Measurements from ENCODE around the gene ENC1.

Gene ENC1

GRCh38 chr5:74631081-74631953, 9.2 kb downstream of the ENC1 start:
- no peak for DNase-seq (ENCODE audit: low read depth, low spot score)

GRCh38 chr5:74630453-74631066, 10.0 kb downstream of the ENC1 start:
- DNase-seq (ENCODE audit: low read depth, low spot score) = no peak

DNA sequence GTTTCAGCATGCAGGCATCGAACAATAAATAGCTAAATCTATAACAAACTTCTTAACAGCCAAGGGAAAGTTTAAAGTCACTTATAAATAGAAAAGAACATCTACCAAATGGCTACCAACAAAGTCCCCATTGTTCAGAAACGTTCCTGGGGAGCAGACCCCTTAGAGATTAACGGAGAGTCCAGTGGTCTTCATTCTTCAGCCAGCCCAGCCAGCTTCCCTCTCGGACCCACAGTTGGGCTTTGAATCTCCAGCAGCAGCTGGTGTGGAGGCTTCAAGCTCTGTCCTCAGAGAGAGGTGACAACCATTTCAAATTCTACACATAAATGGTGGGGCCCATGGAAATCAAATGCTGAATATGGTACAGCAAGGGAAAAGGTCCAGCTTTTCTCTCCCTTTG, 11.2 kb downstream of the ENC1 start:
- DNase-seq (ENCODE audit: low read depth, low spot score) = no peak

DNA sequence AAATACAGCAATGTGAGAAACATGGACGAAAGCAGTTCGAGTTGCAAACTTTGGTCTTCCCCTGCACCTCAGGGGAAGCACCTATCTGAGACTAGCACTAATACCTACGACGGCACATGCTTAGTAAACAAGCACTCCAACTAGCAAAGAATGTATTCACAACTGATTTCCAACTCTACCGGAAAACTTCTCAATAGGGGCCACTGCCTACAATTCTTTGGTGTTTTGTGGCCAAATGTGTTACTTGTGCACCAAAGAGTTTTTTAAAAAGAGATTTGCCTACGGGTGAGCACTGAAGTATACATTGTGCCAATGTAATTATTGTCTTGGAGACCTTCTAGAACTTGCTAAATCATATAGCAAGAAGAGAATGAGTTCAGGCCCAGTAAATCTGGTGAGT, 12.2 kb downstream of the ENC1 start:
- no peak for DNase-seq (ENCODE audit: low read depth, low spot score)

DNA sequence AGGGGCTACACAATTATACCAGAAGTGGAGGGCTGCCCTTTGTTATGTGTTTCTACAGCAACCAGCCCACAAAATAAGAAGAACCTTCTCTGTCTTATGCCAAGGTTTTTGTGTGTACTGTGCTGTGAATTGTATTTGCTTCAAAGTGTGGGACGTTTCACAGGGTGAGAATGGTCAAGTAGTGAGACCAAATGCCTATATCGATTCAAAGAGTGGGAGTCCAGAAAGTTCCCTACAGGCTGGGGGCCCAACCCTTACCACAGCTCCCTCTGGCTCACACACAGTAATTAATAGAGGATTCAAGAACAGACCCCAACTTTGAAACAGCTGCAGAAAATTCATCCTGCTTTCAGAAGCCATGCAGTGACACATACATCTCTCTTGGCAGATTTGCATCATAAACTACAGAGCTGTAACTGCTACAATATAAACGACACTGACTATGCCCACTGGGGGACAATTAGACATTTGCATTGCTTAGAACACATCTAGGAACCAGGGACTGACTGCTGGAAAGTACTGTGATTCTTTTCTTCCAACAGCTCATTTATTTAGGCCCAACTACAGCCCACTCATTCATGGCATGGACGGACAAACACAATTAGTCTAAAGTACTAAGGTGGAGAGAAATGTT, 12.8 kb downstream of the ENC1 start:
- no peak for DNase-seq (ENCODE audit: low read depth, low spot score)

DNA sequence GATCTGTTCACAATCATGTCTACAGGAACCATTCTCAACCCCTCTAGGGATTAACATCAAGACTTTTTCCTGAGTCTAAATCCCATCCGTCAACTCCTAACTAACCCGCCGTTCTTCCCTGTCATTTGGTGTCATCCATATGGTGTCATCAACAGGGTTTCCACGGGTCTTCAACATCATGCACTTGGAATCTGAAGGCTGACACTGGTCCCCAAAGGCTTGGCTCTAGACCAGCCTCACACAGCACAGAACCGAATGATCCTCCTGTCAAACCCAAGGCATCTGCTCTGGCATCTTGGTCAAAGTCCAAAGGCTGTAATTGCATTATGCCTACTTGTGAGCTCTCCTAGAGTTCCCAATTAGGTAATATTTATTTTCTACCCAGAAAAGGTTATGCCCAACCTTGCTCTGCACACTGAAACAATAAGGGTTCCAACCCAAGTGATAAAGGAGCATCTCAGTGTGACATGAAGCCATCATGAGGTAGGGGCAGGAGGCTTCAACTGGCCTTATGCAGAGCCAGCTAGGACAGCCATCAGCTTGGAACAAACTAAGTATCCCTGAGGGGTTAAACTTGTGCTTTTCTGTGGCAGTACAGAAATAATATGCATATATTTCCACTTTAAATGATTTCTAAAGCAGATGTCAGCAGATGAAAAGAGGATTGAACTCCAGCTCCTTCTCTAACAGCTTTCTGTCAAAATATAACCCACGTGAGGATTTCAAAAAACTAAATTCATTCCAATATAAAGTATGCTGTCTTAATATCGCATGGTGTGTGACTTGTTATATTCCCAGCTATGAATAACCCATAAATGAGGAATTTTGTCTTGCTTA, 13.9 kb downstream of the ENC1 start:
- DNase-seq (ENCODE audit: low read depth, low spot score) = no peak

GRCh38 chr5:74625742-74626241, 14.7 kb downstream of the ENC1 start:
- no peak for DNase-seq (ENCODE audit: low read depth, low spot score)

DNA sequence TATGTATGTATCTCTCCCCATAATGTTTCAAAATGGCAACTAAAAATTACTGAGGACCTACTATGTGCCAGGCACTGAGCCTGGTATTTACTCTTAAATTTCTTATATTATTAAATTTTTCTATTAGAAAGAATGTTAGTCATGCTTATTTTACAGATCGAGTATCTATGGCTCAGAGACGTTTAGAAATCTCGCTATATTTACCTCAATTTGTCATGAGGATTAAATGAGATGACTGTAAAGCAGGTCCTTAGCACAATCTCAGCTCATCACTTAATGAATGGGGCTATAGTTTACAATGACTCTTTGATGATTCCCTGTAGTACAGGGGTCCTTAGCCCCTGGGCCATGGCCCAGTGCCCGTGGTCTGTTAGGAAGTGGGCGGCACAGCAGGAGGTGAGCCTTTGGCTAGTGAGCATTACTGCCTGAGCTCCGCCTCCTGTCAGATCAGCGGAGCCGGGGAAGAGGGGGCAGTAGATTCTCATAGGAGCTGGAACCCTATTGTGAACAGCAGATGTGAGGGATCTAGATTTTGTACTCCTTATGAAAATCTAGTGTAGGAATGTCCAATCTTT, 15.5 kb downstream of the ENC1 start:
- DNase-seq (ENCODE audit: low read depth, low spot score) = no peak

GRCh38 chr5:74624501-74624900, 16.0 kb downstream of the ENC1 start:
- no peak for DNase-seq (ENCODE audit: low read depth, low spot score)

DNA sequence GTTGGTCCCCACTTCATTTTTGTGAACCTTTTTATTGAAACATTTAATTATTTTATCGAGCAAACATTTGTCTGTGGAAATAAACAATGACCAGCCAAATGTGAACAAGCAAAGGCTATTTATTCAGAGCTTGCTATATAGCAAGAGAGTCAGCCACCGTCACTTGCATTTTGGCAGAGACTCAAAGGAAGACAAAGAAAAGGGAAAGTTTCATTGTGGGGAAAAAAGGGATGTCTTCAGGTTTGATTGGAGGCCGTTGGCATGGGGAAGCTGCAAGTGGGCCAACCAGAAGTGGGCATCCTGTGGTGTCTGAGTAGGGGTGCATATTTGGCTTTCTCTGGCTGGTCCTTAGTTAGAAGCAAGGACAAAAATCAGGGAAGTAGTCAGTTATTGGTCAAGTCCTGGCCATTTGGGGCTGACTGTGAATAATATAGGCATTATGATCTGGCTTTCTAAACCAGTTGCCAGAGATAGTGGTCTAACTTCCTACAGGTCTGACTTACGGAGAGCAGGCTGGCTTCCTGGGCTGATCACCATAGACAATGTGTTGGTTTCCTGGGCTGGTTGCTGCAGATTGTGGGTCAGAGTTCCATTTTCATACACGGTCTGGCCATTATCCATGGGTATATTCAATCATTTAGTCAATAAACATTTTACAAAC, 16.6 kb downstream of the ENC1 start:
- DNase-seq (ENCODE audit: low read depth, low spot score) = no peak

DNA sequence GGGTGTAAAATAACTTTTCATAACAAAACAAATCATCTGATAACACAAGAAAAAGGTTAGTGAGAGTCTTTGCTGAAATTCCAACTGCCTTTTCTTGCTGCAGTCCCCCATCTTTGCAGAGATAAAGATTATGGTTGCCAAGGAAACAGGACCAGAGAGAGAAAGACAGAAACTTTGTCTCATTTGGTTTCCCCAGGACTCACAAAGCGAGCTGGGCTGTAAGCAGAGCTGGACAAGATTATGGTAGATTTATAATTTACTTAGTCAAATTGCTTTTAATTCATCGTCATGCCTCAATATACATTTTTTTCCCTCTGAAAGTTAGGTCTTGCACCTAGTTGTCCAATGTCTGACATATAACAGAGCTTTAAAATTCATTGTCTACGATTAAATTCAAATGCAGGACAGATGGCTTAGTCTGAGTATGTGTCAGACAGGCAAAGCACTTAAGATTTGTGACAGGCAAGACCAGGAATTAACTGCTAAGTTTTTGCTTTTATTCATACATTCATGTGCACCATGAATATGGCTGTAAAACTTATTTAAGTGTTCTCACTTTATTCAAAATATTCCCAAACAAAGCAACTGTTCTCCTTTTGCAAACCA, 17.4 kb downstream of the ENC1 start:
- no peak for DNase-seq (ENCODE audit: low read depth, low spot score)

DNA sequence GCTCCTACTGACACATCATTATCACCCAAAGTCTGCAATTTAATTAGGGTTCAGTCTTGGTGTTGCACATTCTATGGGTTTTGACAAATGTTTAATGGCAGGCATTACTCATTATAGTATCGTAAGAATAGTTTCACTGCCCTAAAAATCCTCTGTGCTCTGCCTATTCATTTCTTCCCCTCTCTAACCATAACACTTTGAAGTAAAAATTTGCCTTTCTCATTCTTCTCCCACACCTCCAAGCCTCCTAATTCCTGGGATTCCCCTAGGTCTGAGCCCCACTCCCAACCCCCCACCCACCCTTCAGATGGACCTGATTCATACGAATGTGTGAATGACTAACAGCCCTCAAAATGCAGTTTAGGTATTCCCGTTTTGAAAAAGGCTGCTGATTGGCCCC, 18.4 kb downstream of the ENC1 start:
- DNase-seq (ENCODE audit: low read depth, low spot score) = no peak

- DNase-seq (ENCODE audit: low read depth, low spot score) = no peak
Observed at GRCh38 chr5:74621492-74621891, 19.0 kb downstream of the ENC1 start.

GRCh38 chr5:74619308-74619707, 21.2 kb downstream of the ENC1 start:
- no peak for DNase-seq (ENCODE audit: low read depth, low spot score)

- no peak for DNase-seq (ENCODE audit: low read depth, low spot score)
Observed at GRCh38 chr5:74618106-74618505, 22.4 kb downstream of the ENC1 start.

DNA sequence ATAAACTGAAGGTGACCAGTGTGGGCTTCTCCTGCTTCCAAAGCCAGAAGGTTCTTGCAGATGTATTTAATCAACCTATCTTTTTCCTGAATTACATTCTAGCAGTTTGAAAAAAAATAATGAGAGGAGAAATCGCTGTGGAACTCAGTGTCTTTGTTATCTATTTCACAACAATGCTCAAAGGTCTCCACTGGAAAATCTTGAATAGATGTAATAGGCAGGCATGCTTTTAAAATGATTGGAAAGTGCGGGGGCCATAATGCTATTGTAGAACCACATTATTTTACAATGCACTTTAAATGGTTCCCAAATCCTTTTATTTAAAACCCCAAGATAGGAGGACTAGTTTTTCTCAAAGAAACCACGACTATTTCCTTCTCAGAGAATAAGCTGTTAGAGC, 23.3 kb downstream of the ENC1 start:
- DNase-seq (ENCODE audit: low read depth, low spot score) = no peak

DNA sequence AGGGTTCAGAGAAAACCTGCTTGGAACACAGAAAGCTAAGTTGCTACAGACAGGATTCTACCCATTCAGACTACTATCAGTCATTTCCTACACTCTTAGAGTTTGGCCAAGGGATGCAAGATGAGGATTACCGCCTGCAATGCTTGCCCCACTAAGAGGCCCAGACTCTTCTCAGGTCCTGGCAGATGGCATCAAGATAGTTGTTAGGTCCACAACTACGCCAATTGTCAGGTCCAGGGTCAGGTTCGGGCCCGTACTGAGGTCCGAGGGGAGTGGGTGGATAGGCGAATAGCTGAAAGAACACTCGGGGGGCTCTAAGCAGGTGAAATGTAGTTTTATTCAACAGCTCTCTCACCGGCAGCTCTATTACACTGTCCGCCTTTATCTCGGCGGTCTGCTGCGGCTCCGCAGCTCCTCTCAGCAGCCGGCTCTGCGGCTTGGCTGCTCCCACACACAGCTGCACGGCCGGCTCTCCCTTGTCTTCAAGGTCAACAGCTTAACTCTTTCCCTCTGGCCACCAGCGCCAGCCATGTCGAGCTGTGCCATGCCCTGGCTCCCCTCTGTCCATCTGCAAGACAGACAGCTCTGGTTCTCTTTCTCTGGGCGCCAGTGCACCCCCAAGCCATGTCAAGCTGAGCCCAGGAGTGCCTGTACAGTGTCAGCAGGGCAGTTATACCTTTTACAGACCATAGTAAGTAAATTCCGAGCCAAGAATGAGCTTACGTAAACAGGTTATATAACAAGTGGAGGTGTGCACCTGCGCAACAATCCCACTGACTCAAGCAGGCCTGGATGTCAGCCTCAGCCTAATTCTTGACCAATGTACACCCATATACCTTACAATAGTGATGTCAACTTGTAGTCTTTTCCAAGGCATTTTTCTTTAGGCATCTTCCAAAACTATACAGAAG, 24.0 kb downstream of the ENC1 start:
- DNase-seq (ENCODE audit: low read depth, low spot score) = no peak

- no peak for DNase-seq (ENCODE audit: low read depth, low spot score)
Observed at GRCh38 chr5:74613283-74613682, 27.2 kb downstream of the ENC1 start.

DNA sequence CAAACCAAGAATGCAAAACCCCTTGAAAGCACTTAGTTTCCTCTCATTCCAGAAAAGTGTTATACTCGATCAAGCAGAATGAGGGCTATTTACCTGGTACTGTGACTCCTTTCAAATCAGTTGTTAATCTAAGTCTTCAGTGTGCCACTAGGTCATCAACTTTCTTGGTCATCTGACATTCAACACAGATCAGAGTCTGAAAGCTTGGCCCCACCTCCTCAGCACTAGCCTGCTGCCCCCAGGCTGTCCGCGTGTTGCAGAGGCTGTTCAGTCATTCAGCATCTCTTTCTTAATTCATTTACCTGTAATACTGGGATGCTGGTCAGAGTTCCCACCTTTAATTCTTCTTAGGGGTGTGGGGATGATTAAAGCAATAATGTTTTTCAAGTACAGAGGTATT, 28.5 kb downstream of the ENC1 start:
- no peak for DNase-seq (ENCODE audit: low read depth, low spot score)
